ENCODE results near the gene KCNH6.

The KCNH6 gene, protein sequence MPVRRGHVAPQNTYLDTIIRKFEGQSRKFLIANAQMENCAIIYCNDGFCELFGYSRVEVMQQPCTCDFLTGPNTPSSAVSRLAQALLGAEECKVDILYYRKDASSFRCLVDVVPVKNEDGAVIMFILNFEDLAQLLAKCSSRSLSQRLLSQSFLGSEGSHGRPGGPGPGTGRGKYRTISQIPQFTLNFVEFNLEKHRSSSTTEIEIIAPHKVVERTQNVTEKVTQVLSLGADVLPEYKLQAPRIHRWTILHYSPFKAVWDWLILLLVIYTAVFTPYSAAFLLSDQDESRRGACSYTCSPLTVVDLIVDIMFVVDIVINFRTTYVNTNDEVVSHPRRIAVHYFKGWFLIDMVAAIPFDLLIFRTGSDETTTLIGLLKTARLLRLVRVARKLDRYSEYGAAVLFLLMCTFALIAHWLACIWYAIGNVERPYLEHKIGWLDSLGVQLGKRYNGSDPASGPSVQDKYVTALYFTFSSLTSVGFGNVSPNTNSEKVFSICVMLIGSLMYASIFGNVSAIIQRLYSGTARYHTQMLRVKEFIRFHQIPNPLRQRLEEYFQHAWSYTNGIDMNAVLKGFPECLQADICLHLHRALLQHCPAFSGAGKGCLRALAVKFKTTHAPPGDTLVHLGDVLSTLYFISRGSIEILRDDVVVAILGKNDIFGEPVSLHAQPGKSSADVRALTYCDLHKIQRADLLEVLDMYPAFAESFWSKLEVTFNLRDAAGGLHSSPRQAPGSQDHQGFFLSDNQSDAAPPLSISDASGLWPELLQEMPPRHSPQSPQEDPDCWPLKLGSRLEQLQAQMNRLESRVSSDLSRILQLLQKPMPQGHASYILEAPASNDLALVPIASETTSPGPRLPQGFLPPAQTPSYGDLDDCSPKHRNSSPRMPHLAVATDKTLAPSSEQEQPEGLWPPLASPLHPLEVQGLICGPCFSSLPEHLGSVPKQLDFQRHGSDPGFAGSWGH

GRCh38 chr17:63523253-63523855 lies at the start of gene KCNH6:
Gene KCNH6 (plus strand): TSS chr17:63523358. CDS start chr17:63523414, 56 bp downstream.
- Histone ChIP-seq H3K27me3 (peaks cover 83% of the 10 kb centered on the region), H3K4me1 (ENCODE audit: control insufficient read depth in 1 of 2, insufficient read depth in 1 of 2, low read depth in 1 of 2, low read length in 1 of 2) (no peaks in the 10 kb centered on the region), H3K27ac (no peak within 1 kb of the TSS), H3K9me3 (no peaks in the 10 kb centered on the region), H3K36me3 (no peaks in the 10 kb centered on the region), H3K4me3 (ENCODE audit: low read depth in 1 of 2, low read length in 1 of 2) (no peak within 1 kb of the TSS)
- TF ChIP-seq, protein P1, sequence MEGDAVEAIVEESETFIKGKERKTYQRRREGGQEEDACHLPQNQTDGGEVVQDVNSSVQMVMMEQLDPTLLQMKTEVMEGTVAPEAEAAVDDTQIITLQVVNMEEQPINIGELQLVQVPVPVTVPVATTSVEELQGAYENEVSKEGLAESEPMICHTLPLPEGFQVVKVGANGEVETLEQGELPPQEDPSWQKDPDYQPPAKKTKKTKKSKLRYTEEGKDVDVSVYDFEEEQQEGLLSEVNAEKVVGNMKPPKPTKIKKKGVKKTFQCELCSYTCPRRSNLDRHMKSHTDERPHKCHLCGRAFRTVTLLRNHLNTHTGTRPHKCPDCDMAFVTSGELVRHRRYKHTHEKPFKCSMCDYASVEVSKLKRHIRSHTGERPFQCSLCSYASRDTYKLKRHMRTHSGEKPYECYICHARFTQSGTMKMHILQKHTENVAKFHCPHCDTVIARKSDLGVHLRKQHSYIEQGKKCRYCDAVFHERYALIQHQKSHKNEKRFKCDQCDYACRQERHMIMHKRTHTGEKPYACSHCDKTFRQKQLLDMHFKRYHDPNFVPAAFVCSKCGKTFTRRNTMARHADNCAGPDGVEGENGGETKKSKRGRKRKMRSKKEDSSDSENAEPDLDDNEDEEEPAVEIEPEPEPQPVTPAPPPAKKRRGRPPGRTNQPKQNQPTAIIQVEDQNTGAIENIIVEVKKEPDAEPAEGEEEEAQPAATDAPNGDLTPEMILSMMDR (IDR thresholded peaks at IDR 0.05), result no peak

DNA sequence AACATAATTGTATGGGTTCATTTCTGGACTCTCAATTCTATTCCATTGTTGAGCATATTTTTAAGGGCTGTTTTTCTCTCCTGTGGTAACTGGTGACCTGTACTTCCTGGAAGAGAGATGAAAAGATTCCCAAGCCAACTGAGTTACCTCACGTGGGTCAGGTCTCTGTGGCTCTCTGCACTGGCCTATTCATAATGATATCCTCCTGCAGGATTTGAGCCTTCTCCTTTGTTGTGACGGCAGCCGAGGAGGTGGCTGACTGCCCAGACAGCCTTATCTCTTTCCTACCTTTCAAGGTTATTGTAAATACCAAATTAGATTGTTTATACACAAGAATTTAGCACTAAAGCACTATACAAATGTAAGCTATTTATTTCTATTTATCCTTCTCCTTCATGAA lies 49.0 kb upstream of the KCNH6 start:
- Histone ChIP-seq H3K36me3 (no peaks in the 10 kb centered on the region), H3K9me3 (no peaks in the 10 kb centered on the region), H3K4me1 (ENCODE audit: control insufficient read depth in 1 of 2, insufficient read depth in 1 of 2, low read depth in 1 of 2, low read length in 1 of 2) (peaks cover 5 to 16% of the 10 kb centered on the region in 2 experiments), H3K27me3 (peaks cover 75% of the 10 kb centered on the region), H3K27ac (no peak overlapping the region), H3K4me3 (ENCODE audit: low read depth in 1 of 2, low read length in 1 of 2) (no peak overlapping the region)
- TF ChIP-seq, protein P1 (IDR thresholded peaks at IDR 0.05), result no peak

- Histone ChIP-seq H3K36me3 (no peaks in the 10 kb centered on the region), H3K27me3 (peaks cover 81% of the 10 kb centered on the region), H3K27ac (no peak overlapping the region), H3K4me1 (ENCODE audit: control insufficient read depth in 1 of 2, insufficient read depth in 1 of 2, low read depth in 1 of 2, low read length in 1 of 2) (peaks cover 5 to 16% of the 10 kb centered on the region in 2 experiments), H3K4me3 (ENCODE audit: low read depth in 1 of 2, low read length in 1 of 2) (no peak overlapping the region), H3K9me3 (no peaks in the 10 kb centered on the region)
- TF ChIP-seq, protein P1 (IDR thresholded peaks at IDR 0.05), result no peak
Measured at GRCh38 chr17:63474586-63475460, 48.3 kb upstream of the KCNH6 start.

DNA sequence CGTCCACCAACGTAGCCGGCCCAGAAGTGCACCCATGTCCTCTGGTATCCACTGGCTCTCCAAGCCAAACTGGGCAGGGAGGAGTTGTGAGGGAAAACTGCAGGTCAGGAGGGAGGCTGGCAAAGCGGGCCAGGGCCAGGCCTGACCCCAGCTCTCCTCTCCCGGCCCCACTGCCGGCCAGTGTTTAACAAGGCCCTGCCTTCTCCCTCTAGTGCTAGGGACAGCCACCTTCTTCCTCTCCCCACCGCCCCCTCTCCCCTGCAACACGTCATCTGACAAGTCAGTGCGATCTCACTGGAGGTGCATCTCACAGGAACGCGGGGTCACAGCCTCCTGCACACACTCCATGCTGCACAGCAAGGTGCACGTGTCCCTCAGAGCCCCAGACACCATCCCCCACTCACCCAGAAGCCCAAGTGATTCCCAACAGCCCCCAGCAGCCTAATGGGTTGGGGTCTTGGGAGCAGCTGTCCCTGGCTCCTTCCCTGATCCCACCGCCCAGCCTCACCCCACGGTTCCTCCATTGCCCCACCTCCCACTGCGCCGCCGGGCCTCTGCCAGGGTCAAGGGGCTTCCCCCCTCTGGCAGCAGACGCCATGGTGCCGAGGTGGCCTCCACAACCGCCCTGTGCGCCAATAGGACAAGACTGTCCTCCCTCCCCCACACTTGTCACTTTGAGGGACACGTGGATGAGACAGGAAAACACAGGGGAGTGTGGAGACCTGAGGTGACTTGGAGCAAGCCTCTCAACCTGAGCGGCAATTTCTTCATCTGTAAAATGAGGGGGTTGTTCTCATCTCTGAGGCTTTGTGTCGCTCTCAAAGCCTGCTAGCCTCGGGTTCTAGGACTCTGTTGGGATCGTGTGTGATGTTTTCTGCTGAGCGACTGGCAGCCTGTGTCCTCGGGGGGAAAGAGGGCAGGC lies 47.4 kb upstream of the KCNH6 start:
- Histone ChIP-seq H3K4me1 (ENCODE audit: control insufficient read depth in 1 of 2, insufficient read depth in 1 of 2, low read depth in 1 of 2, low read length in 1 of 2) (peaks cover 5 to 16% of the 10 kb centered on the region in 2 experiments), H3K9me3 (no peaks in the 10 kb centered on the region), H3K4me3 (ENCODE audit: low read depth in 1 of 2, low read length in 1 of 2) (no peak overlapping the region), H3K27me3 (peaks cover 83% of the 10 kb centered on the region), H3K27ac (no peak overlapping the region), H3K36me3 (no peaks in the 10 kb centered on the region)
- TF ChIP-seq, protein P1 (IDR thresholded peaks at IDR 0.05), result no peak
